ENCODE measurements around the gene IGIP. TPM values are rescaled to one million over a fixed set of nuclear protein-coding genes. Genes with fewer than 3 reads are reported as not detected.

The IGIP gene
- total and polyA plus RNA-seq, 2 donors (not counting 1 experiment from before 2014, with no cell fraction given) = 1.3 to 9.9 TPM

Other genes starting within 250 kb of the IGIP start
- 0.15 and 0.22 TPM in 2 replicates for gene NRG2, start 82.6 kb upstream of the IGIP start, total RNA-seq
- 0.09 and 0.13 TPM in 2 replicates for gene NRG2, start 82.6 kb upstream of the IGIP start, polyA plus RNA-seq
- 23.5 and 26.0 TPM in 2 replicates for gene PURA, start 11.8 kb upstream of the IGIP start, total RNA-seq
- 2.2 and 2.3 TPM in 2 replicates for gene PURA, start 11.8 kb upstream of the IGIP start, polyA plus RNA-seq
- 17.0 and 18.7 TPM in 2 replicates for gene CYSTM1, start 49.3 kb downstream of the IGIP start, total RNA-seq
- gene CYSTM1, start 49.3 kb downstream of the IGIP start, polyA plus RNA-seq = 4.6 and 6.2 TPM in 2 replicates
- gene PFDN1, start 177.2 kb downstream of the IGIP start, total RNA-seq = 29.8 and 30.3 TPM in 2 replicates
- 28.1 and 31.2 TPM in 2 replicates for gene PFDN1, start 177.2 kb downstream of the IGIP start, polyA plus RNA-seq
- gene HBEGF, start 220.7 kb downstream of the IGIP start, total RNA-seq = 0.61 and 0.89 TPM in 2 replicates
- gene HBEGF, start 220.7 kb downstream of the IGIP start, polyA plus RNA-seq = 1.8 and 2.4 TPM in 2 replicates
- not detected in 2 replicates for gene SLC4A9, start 234.3 kb downstream of the IGIP start, total RNA-seq
- gene SLC4A9, start 234.3 kb downstream of the IGIP start, polyA plus RNA-seq = 0.10 and 0.33 TPM in 2 replicates